Gastrocnemius medialis (tissue), 4 donors: ENCODE results near the gene ANTXR2.

ENCODE experiments used
- CTCF ChIP-seq, 5 experiments: fragments of 450-650 bp in 3 of 5; fragments of 200-600 bp in 2 of 5; sonication (generic) in 2 of 5; IDR thresholded peaks in 4 of 5; conservative IDR thresholded peaks in 1 of 5; 1 replicate in 4 of 5; 2 replicates in 1 of 5; pipeline ENCODE4 v1.5.1; 2016 to 2019; ENCODE audit warnings: antibody characterized with exemption in 5 of 5, mild to moderate bottlenecking in 3 of 5, moderate library complexity in 3 of 5
- POLR2A ChIP-seq, 2 donors: fragments of 450-650 bp; IDR thresholded peaks; one replicate each; pipeline ENCODE4 v1.6.1; 2017; ENCODE audit warnings: antibody characterized with exemption in 2 of 2, mild to moderate bottlenecking in 2 of 2, moderate library complexity in 2 of 2

DNA sequence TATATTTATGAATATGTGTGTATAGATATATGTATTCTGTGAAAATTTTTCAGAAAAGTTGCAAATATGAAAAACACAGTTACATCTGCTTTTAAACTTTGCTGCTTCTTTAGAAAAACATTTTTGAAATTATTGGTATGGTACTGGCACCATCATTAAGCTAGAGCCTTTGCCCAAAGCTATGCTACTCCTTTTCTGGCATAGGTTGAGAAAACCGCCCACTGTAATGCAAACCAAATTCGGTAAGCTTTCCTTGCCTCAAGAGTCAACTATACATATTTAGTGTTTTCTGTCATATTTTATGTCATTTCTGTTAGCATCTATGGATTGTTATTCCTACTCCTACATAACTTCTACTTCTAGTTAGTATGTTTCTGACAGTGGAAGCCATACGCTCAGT lies 50.7 kb downstream of the ANTXR2 start:
- TF ChIP-seq POLR2A (IDR thresholded peaks at IDR 0.05) (no peak), CTCF (IDR thresholded peaks at IDR 0.05 in 4 of 5, conservative IDR thresholded peaks at IDR 0.05 in 1 of 5) (no peak)
